ENCODE measurements around the gene ERG28.

GRCh38 chr14:75645056-75645455 lies 15.6 kb downstream of the ERG28 start:
- no peak for TF ChIP-seq CTCF (IDR thresholded peaks at IDR 0.05 in 4 of 5, conservative IDR thresholded peaks at IDR 0.05 in 1 of 5)
- no peak for TF ChIP-seq POLR2A (IDR thresholded peaks at IDR 0.05)

All from gastrocnemius medialis (tissue), 4 donors.